ENCODE data around the gene NGFR.

DNA sequence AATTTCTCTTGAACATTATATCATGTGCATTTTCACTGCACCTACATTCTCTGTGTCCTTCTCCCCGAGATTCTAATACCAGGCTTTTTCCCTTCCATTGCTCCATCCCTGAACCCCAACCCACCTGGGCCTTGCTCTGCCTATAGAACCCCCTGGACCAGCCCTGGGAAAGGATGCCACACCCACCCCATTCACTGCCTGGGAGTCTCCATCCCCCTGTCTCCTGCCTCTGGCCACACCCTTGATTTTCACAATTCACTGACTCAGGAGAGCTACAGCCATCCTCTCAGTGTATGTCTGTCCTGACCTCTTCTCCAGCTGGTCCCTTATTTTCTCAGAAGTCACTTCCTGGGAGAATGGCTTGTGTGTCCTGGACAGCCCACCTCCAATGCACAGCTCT lies 27.9 kb upstream of the NGFR start:
- TF ChIP-seq, protein P1, sequence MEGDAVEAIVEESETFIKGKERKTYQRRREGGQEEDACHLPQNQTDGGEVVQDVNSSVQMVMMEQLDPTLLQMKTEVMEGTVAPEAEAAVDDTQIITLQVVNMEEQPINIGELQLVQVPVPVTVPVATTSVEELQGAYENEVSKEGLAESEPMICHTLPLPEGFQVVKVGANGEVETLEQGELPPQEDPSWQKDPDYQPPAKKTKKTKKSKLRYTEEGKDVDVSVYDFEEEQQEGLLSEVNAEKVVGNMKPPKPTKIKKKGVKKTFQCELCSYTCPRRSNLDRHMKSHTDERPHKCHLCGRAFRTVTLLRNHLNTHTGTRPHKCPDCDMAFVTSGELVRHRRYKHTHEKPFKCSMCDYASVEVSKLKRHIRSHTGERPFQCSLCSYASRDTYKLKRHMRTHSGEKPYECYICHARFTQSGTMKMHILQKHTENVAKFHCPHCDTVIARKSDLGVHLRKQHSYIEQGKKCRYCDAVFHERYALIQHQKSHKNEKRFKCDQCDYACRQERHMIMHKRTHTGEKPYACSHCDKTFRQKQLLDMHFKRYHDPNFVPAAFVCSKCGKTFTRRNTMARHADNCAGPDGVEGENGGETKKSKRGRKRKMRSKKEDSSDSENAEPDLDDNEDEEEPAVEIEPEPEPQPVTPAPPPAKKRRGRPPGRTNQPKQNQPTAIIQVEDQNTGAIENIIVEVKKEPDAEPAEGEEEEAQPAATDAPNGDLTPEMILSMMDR (IDR thresholded peaks at IDR 0.05), result no peak
- TF ChIP-seq POLR2A (IDR thresholded peaks at IDR 0.05), result no peak
- TF ChIP-seq EP300 (IDR thresholded peaks at IDR 0.05), result no peak

Measured in ovary (tissue), 3 donors.